ENCODE results near the gene KCNQ1.

The KCNQ1 gene

GRCh38 chr11:2735053-2735589 lies 290.3 kb downstream of the KCNQ1 start:
- no peaks in the 10 kb centered on the region for H3K36me3 Mint-ChIP-seq
- no peaks in the 10 kb centered on the region for H3K4me1 Mint-ChIP-seq
- no peak overlapping the region for H3K27ac Mint-ChIP-seq
- H3K4me3 Mint-ChIP-seq: no peak overlapping the region
- no peaks in the 10 kb centered on the region for H3K9me3 Mint-ChIP-seq
- H3K27me3 Mint-ChIP-seq: no peaks in the 10 kb centered on the region

DNA sequence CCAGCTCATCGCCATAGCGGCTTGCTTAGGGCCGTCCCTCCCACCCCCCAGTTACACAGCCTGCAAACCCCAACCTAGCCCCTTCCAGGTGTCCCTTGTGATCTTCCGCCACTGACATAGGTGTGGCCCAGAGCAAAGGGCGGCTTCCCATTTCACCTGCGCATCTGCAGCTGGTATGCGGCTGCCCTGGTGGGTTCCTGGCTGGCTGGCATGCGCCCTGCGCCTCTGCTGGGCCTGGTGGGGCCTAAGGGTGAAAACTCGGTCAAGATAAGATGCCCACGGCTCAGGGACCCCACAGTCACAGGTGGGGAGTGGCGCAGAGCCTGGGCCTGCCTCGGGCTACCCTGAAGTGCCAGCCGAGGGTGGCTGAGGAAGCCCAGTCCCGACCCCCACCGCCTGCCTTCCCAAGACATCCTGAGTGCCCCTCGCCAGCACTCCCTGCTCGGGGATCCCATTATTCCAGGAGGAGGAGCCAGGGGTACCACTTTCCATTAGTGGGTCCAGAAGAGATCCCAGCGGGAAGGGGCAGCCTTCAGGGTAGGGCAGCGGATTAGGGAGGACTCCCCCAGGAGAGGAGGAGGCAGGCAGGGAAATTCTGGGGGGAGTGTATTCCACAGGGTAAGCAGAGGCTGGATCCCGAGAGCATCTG lies 291.9 kb downstream of the KCNQ1 start:
- no peaks in the 10 kb centered on the region for H3K36me3 Mint-ChIP-seq
- no peak overlapping the region for H3K27ac Mint-ChIP-seq
- no peaks in the 10 kb centered on the region for H3K27me3 Mint-ChIP-seq
- no peak overlapping the region for H3K4me3 Mint-ChIP-seq
- H3K9me3 Mint-ChIP-seq: no peaks in the 10 kb centered on the region
- no peaks in the 10 kb centered on the region for H3K4me1 Mint-ChIP-seq

GRCh38 chr11:2737226-2737590 lies 292.4 kb downstream of the KCNQ1 start:
- H3K27me3 Mint-ChIP-seq: no peaks in the 10 kb centered on the region

DNA sequence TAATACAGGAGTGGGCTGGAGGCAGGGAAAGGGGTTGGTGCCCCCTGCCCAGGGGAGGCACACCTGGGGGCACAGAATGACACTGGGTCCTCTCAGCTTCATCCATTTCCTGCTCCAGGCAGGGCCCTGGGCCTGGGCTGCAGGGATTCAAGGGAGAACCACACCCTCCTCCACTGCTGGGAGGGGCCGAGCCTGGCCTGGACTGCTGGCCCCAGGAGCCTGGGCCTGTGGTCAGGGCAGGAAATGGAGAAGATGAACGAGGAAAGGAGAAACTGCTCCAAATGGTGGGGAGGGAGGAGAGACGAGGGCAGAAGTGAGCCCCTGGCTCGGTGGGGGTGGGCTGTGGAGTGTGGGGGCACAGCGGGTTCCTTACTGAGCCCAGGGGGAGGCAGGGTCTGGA lies 293.1 kb downstream of the KCNQ1 start:
- no peak overlapping the region for H3K4me3 Mint-ChIP-seq
- H3K4me1 Mint-ChIP-seq: no peaks in the 10 kb centered on the region
- no peak overlapping the region for H3K27ac Mint-ChIP-seq
- no peaks in the 10 kb centered on the region for H3K27me3 Mint-ChIP-seq
- H3K36me3 Mint-ChIP-seq: no peaks in the 10 kb centered on the region
- no peaks in the 10 kb centered on the region for H3K9me3 Mint-ChIP-seq

More at GRCh38 chr11:2737226-2737590, 292.4 kb downstream of the KCNQ1 start:
- no peaks in the 10 kb centered on the region for H3K9me3 Mint-ChIP-seq
- H3K4me1 Mint-ChIP-seq: no peaks in the 10 kb centered on the region
- no peak overlapping the region for H3K27ac Mint-ChIP-seq
- H3K36me3 Mint-ChIP-seq: no peaks in the 10 kb centered on the region
- no peak overlapping the region for H3K4me3 Mint-ChIP-seq

DNA sequence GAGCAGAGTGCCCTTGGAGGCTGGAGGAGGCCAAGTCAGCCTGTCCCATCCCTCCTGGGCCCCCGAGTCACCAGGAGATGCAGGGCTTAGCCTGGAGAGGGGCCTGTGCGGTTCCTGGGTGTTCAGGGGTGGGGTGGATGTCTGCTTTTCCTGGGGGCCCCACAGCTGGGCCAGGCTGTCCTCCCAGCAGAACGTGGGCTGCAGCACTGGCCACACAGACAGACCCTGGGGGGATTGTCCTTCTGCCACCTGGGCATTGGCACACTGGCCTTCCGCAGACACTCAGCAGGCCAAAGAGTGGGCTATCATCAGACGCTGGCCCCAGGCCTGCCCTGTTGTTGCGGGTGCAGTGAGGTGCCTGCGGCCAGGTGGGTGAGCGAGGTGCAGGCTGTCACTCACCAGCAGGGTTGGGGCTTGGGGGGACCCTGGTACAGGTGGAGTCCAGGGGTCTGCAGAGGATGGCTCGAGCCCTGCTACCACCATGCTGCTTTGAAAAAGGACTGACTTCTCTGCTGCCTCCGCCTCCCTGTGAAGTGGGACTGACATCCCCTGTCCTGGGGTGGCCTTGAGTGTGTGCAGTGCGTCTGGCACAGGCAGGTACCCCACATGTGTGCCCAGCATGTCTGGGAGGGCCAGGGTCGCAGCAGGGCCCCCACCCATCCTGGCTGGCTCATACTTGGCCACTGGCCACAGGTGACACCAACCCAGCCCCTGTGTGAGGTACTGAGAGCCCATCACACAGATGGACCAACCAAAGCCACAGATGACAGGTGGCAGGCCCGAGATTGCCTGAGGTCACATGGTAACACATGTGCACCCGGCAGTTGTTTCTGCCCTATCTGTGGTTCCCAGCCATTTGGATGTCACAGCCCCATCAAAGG lies 294.0 kb downstream of the KCNQ1 start:
- no peaks in the 10 kb centered on the region for H3K9me3 Mint-ChIP-seq
- no peaks in the 10 kb centered on the region for H3K27me3 Mint-ChIP-seq
- no peaks in the 10 kb centered on the region for H3K4me1 Mint-ChIP-seq
- no peaks in the 10 kb centered on the region for H3K36me3 Mint-ChIP-seq
- no peak overlapping the region for H3K27ac Mint-ChIP-seq
- no peak overlapping the region for H3K4me3 Mint-ChIP-seq

GRCh38 chr11:2739531-2740274 lies 294.9 kb downstream of the KCNQ1 start:
- no peaks in the 10 kb centered on the region for H3K36me3 Mint-ChIP-seq
- H3K4me1 Mint-ChIP-seq: no peaks in the 10 kb centered on the region
- no peak overlapping the region for H3K4me3 Mint-ChIP-seq
- H3K9me3 Mint-ChIP-seq: no peaks in the 10 kb centered on the region
- no peaks in the 10 kb centered on the region for H3K27me3 Mint-ChIP-seq
- H3K27ac Mint-ChIP-seq: no peak overlapping the region

- H3K36me3 Mint-ChIP-seq: no peaks in the 10 kb centered on the region
- no peaks in the 10 kb centered on the region for H3K9me3 Mint-ChIP-seq
- H3K4me3 Mint-ChIP-seq: no peak overlapping the region
- no peaks in the 10 kb centered on the region for H3K27me3 Mint-ChIP-seq
- no peak overlapping the region for H3K27ac Mint-ChIP-seq
- no peaks in the 10 kb centered on the region for H3K4me1 Mint-ChIP-seq
These were observed 295.6 kb downstream of the KCNQ1 start for GRCh38 chr11:2740275-2740940.

- H3K27ac Mint-ChIP-seq: no peak overlapping the region
- no peak overlapping the region for H3K4me3 Mint-ChIP-seq
- H3K27me3 Mint-ChIP-seq: no peaks in the 10 kb centered on the region
- H3K36me3 Mint-ChIP-seq: no peaks in the 10 kb centered on the region
- H3K9me3 Mint-ChIP-seq: no peaks in the 10 kb centered on the region
- H3K4me1 Mint-ChIP-seq: no peaks in the 10 kb centered on the region
These were observed 296.2 kb downstream of the KCNQ1 start for GRCh38 chr11:2741006-2741376.

- H3K9me3 Mint-ChIP-seq: no peaks in the 10 kb centered on the region
- no peak overlapping the region for H3K27ac Mint-ChIP-seq
- H3K27me3 Mint-ChIP-seq: no peaks in the 10 kb centered on the region
- H3K36me3 Mint-ChIP-seq: no peaks in the 10 kb centered on the region
- H3K4me3 Mint-ChIP-seq: no peak overlapping the region
- no peaks in the 10 kb centered on the region for H3K4me1 Mint-ChIP-seq
These were observed 296.7 kb downstream of the KCNQ1 start for GRCh38 chr11:2741377-2742131.

GRCh38 chr11:2742201-2742600 lies 297.4 kb downstream of the KCNQ1 start:
- no peaks in the 10 kb centered on the region for H3K9me3 Mint-ChIP-seq
- H3K36me3 Mint-ChIP-seq: no peaks in the 10 kb centered on the region

GRCh38 chr11:2742611-2743426 lies 298.0 kb downstream of the KCNQ1 start:
- Mint-ChIP-seq H3K36me3 (peaks cover 2% of the 10 kb centered on the region), H3K4me3 (no peak overlapping the region), H3K4me1 (no peaks in the 10 kb centered on the region), H3K27me3 (no peaks in the 10 kb centered on the region), H3K9me3 (no peaks in the 10 kb centered on the region), H3K27ac (no peak overlapping the region)

More at GRCh38 chr11:2742201-2742600, 297.4 kb downstream of the KCNQ1 start:
- Mint-ChIP-seq H3K27me3 (no peaks in the 10 kb centered on the region), H3K4me3 (no peak overlapping the region), H3K27ac (no peak overlapping the region), H3K4me1 (no peaks in the 10 kb centered on the region)

GRCh38 chr11:2743427-2744110 lies 298.8 kb downstream of the KCNQ1 start:
- peaks cover 2% of the 10 kb centered on the region for H3K36me3 Mint-ChIP-seq
- no peak overlapping the region for H3K27ac Mint-ChIP-seq
- no peak overlapping the region for H3K4me3 Mint-ChIP-seq
- H3K27me3 Mint-ChIP-seq: no peaks in the 10 kb centered on the region
- no peaks in the 10 kb centered on the region for H3K4me1 Mint-ChIP-seq
- H3K9me3 Mint-ChIP-seq: no peaks in the 10 kb centered on the region

- Mint-ChIP-seq H3K27me3 (no peaks in the 10 kb centered on the region), H3K36me3 (peaks cover 2% of the 10 kb centered on the region), H3K9me3 (no peaks in the 10 kb centered on the region), H3K4me3 (no peak overlapping the region), H3K27ac (no peak overlapping the region), H3K4me1 (no peaks in the 10 kb centered on the region)
These were observed 299.4 kb downstream of the KCNQ1 start for GRCh38 chr11:2744166-2744565.

DNA sequence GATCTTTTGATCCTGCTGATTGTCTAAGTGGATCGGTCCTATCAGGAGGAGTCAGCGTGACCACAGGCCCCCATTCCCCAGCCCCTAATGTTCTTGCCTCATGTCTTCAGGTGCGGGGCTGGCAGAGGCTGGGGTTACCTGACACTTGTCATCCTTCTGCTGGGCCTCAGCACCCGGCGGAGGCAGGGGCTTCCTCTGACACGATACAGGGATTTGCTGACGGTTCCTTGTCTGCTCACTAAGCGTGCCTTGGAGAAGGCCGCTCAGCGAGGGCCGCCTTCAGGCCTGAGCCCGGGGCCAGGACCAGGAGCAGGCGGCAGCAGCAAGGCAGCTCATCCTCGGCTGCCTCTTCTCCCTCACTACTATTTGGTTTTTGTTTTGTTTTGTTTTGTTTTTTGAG lies 300.7 kb downstream of the KCNQ1 start:
- Mint-ChIP-seq H3K27me3 (no peaks in the 10 kb centered on the region), H3K4me1 (no peaks in the 10 kb centered on the region), H3K9me3 (no peaks in the 10 kb centered on the region), H3K4me3 (no peak overlapping the region), H3K36me3 (peaks cover 2% of the 10 kb centered on the region), H3K27ac (no peak overlapping the region)

Data from activated naive CD4-positive, alpha-beta T cell treated with anti-CD3 and anti-CD28 coated beads, Interleukin-2, amount 50 U/mL, for 24 hours (primary cell).